ENCODE data around the gene HCN2. TPM values are rescaled to one million over a fixed set of nuclear protein-coding genes. Genes with fewer than 3 reads are reported as not detected.

Gene HCN2
- total and polyA plus RNA-seq, 9 of the 15 experiments (the other 6 are each of a cell fraction or from before 2014, with no cell fraction given) = 0.29 to 4.2 (median 0.82) TPM; not detected in 2

GRCh38 chr19:633786-634639 is 44.3 kb downstream of the HCN2 start (continued):
- TF ChIP-seq, protein P1, sequence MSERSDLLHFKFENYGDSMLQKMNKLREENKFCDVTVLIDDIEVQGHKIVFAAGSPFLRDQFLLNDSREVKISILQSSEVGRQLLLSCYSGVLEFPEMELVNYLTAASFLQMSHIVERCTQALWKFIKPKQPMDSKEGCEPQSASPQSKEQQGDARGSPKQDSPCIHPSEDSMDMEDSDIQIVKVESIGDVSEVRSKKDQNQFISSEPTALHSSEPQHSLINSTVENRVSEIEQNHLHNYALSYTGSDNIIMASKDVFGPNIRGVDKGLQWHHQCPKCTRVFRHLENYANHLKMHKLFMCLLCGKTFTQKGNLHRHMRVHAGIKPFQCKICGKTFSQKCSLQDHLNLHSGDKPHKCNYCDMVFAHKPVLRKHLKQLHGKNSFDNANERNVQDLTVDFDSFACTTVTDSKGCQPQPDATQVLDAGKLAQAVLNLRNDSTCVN (CRISPR knock-in tag; IDR thresholded peaks at IDR 0.05) = no peak
- 0 out of 2 replicates have a peak, but pooled peaks have one; percentile 30 for TF ChIP-seq NBN (IDR thresholded peaks at IDR 0.05; ENCODE audit: low read depth)
- peak; percentile 96 for TF ChIP-seq BCOR (IDR thresholded peaks at IDR 0.05)
- peak; percentile 77 for TF ChIP-seq HDAC2 (IDR thresholded peaks at IDR 0.05)
- peak; percentile 84 for TF ChIP-seq SMARCA5 (IDR thresholded peaks at IDR 0.05)
- peak; percentile 8 for TF ChIP-seq ASH1L (IDR thresholded peaks at IDR 0.05; ENCODE audit: borderline replicate concordance, low read depth, partially characterized antibody)
- TF ChIP-seq SIN3A (IDR thresholded peaks at IDR 0.05; ENCODE audit: borderline replicate concordance in 2 of 2, control insufficient read depth in 1 of 2, low read depth in 2 of 2, low read length in 2 of 2) = no peak
- TF ChIP-seq NR2C1 (IDR thresholded peaks at IDR 0.05) = no peak
- no peak for TF ChIP-seq NR2C1 (tag; IDR thresholded peaks at IDR 0.05)
- peak; percentile 71 for TF ChIP-seq GABPA (tag; conservative IDR thresholded peaks at IDR 0.05; ENCODE audit: low read depth)
- TF ChIP-seq SAP30 (IDR thresholded peaks at IDR 0.05; ENCODE audit: borderline replicate concordance, insufficient read depth, low read depth, low read length, poor library complexity, severe bottlenecking) = peak; percentile 59
- no peak for TF ChIP-seq CREM (IDR thresholded peaks at IDR 0.05; ENCODE audit: low read depth)
- TF ChIP-seq MIER1 (IDR thresholded peaks at IDR 0.05; ENCODE audit: low read depth) = peak; percentile 57; the same call in 1 of the 2 replicates
- peak in 1 of 2 experiments; percentile 36 for TF ChIP-seq AFF1 (IDR thresholded peaks at IDR 0.05; ENCODE audit: low read depth in 1 of 2, partially characterized antibody in 2 of 2)
- TF ChIP-seq SMAD4 (CRISPR knock-in tag; conservative IDR thresholded peaks at IDR 0.05) = 0 out of 2 replicates have a peak, but pooled peaks have one; percentile 16
- TF ChIP-seq L3MBTL2 (IDR thresholded peaks at IDR 0.05) = peak; percentile 2; the same call in 1 of the 2 replicates
